Caco-2 (cell line): ENCODE measurements around the gene ADM2. TPM values are rescaled to one million over a fixed set of nuclear protein-coding genes. Genes with fewer than 3 reads are reported as not detected.
A peak's percentile ranks its signal among the peaks of the same experiment; 100 is the strongest.

Experiments used
- BruUV-seq: library from RNA; stranded (reverse); fragments of 400-500 nt; replicated peaks from 2 replicates; lab custom pipeline; 2021; lab: Mats Ljungman, UMichigan
- CTCF ChIA-PET: fragments of 300-600 bp; sonication (Branson Sonifier 250); formaldehyde crosslinking; loops from one replicate; lab custom pipeline; 2022; ENCODE audit warnings: antibody characterized with exemption; lab: Charles Lee
- POLR2A ChIA-PET: fragments of 300-600 bp; sonication (Branson Sonifier 250); formaldehyde crosslinking; loops from one replicate; lab custom pipeline; 2022; ENCODE audit warnings: antibody characterized with exemption; lab: Charles Lee
- DNase-seq, 2 experiments: peaks; one replicate each; pipeline versions ENCODE4 v3.0.0 to v3.0.0-alpha.2; 2020 to 2022
- H3K27me3 ChIP-seq: replicated peaks from 2 replicates; pipeline ENCODE4 v1.6.0; 2011; ENCODE audit warnings: low read length; ENCODE audit not compliant: control insufficient read depth, insufficient read depth
- H3K36me3 ChIP-seq: 2 replicates; pipeline ENCODE4 v1.5.1; 2011; ENCODE audit warnings: low read length; ENCODE audit not compliant: control insufficient read depth, insufficient read depth
- H3K4me1 ChIP-seq: fragments of 250-450 bp; sonication (Bioruptor Pico); 2 replicates; pipeline ENCODE4 v1.5.1; 2020; ENCODE audit warnings: mild to moderate bottlenecking
- H3K4me3 ChIP-seq: 2 replicates; pipeline ENCODE4 v1.5.1; 2011; ENCODE audit warnings: low read depth, mild to moderate bottlenecking, control low read depth, low read length
- H3K9me3 ChIP-seq: fragments of 250-450 bp; sonication (Bioruptor Pico); 2 replicates; pipeline ENCODE4 v1.5.1; 2020; ENCODE audit warnings: mild to moderate bottlenecking, moderate library complexity
- H3K27ac Mint-ChIP-seq: one replicate; pipeline ENCODE4 v1.8.0; 2022; ENCODE audit warnings: mixed read lengths; ENCODE audit not compliant: unreplicated experiment
- H3K27me3 Mint-ChIP-seq: one replicate; pipeline ENCODE4 v1.8.0; 2022; ENCODE audit warnings: mixed read lengths; ENCODE audit not compliant: insufficient read depth, unreplicated experiment
- H3K36me3 Mint-ChIP-seq: one replicate; pipeline ENCODE4 v1.8.0; 2022; ENCODE audit warnings: mild to moderate bottlenecking, mixed read lengths; ENCODE audit not compliant: insufficient read depth, unreplicated experiment
- H3K4me1 Mint-ChIP-seq: one replicate; pipeline ENCODE4 v1.8.0; 2022; ENCODE audit warnings: low read depth, mixed read lengths; ENCODE audit not compliant: unreplicated experiment
- H3K4me3 Mint-ChIP-seq: one replicate; pipeline ENCODE4 v1.8.0; 2022; ENCODE audit warnings: mild to moderate bottlenecking, moderate library complexity, mixed read lengths; ENCODE audit not compliant: unreplicated experiment
- H3K9me3 Mint-ChIP-seq: one replicate; pipeline ENCODE4 v1.8.0; 2022; ENCODE audit warnings: mixed read lengths; ENCODE audit not compliant: unreplicated experiment
- CTCF ChIP-seq, 2 experiments: fragments of 200-600 bp in 1 of 2; IDR thresholded peaks; 1 replicate in 1 of 2; 2 replicates in 1 of 2; pipeline versions ENCODE4 v1.5.1 to v1.8.0; 2011 to 2022; ENCODE audit warnings: antibody characterized with exemption in 1 of 2, control low read depth in 1 of 2, inconsistent platforms in 1 of 2, low read depth in 1 of 2, low read length in 1 of 2, mild to moderate bottlenecking in 1 of 2, moderate library complexity in 1 of 2; ENCODE audit not compliant: insufficient read depth in 1 of 2, severe bottlenecking in 1 of 2, unreplicated experiment in 1 of 2
- intact Hi-C: fragments of 100-400 bp; cut with micrococcal nuclease; formaldehyde crosslinking; loops from one replicate; pipeline ENCODE4 v1.10.0; 2022; ENCODE audit not compliant: unreplicated experiment
- total RNA-seq: library from RNA; stranded (reverse); gene quantifications from 2 replicates; pipeline ENCODE4 v1.2.3, GENCODE V29; 2022

The ADM2 gene
- total RNA-seq, 1 experiment from 2014 or later, result 30.5 TPM

GRCh38 chr22:50470491-50470890, 10.9 kb upstream of the ADM2 start:
- Mint-ChIP-seq H3K27me3 (no peaks in the 10 kb centered on the region), H3K36me3 (peaks cover 7% of the 10 kb centered on the region), H3K9me3 (no peaks in the 10 kb centered on the region), H3K27ac (peak overlapping the region; percentile 20), H3K4me3 (no peak overlapping the region), H3K4me1 (peaks cover 18% of the 10 kb centered on the region)
- intact Hi-C loops, result no loop called here
- Histone ChIP-seq H3K4me3 (no peak overlapping the region), H3K36me3 (peaks cover 8% of the 10 kb centered on the region), H3K27me3 (no peaks in the 10 kb centered on the region), H3K4me1 (peaks cover 41% of the 10 kb centered on the region), H3K9me3 (no peaks in the 10 kb centered on the region)
- no peak for TF ChIP-seq CTCF (IDR thresholded peaks at IDR 0.05; ENCODE audit: insufficient read depth in 1 of 2, low read depth in 1 of 2, low read length in 1 of 2, severe bottlenecking in 1 of 2, unreplicated experiment in 1 of 2)
- no peak for DNase-seq
- no TSS peak for BruUV-seq
- ChIA-PET POLR2A (no interaction called here), CTCF (no interaction called here)

GRCh38 chr22:50471197-50471847, 10.0 kb upstream of the ADM2 start:
- Histone ChIP-seq H3K9me3 (no peaks in the 10 kb centered on the region), H3K36me3 (peaks cover 8% of the 10 kb centered on the region), H3K27me3 (no peaks in the 10 kb centered on the region), H3K4me3 (no peak overlapping the region), H3K4me1 (peaks cover 41% of the 10 kb centered on the region)
- H3K4me3 Mint-ChIP-seq, result no peak overlapping the region
- intact Hi-C loops, result no loop called here
- no TSS peak for BruUV-seq
- peaks cover 4% of the 10 kb centered on the region for H3K36me3 Mint-ChIP-seq
- no peaks in the 10 kb centered on the region for H3K27me3 Mint-ChIP-seq
- H3K4me1 Mint-ChIP-seq, result peaks cover 18% of the 10 kb centered on the region
- peak overlapping the region; percentile 22 for H3K27ac Mint-ChIP-seq
- no peaks in the 10 kb centered on the region for H3K9me3 Mint-ChIP-seq
- TF ChIP-seq CTCF (IDR thresholded peaks at IDR 0.05; ENCODE audit: insufficient read depth in 1 of 2, low read depth in 1 of 2, low read length in 1 of 2, severe bottlenecking in 1 of 2, unreplicated experiment in 1 of 2), result no peak
- DNase-seq, result no peak
- ChIA-PET CTCF (no interaction called here), POLR2A (no interaction called here)

GRCh38 chr22:50471962-50472361, 9.4 kb upstream of the ADM2 start:
- no TSS peak for BruUV-seq
- intact Hi-C loops, result no loop called here
- POLR2A ChIA-PET, result no interaction called here
- no peak for TF ChIP-seq CTCF (IDR thresholded peaks at IDR 0.05; ENCODE audit: insufficient read depth in 1 of 2, low read depth in 1 of 2, low read length in 1 of 2, severe bottlenecking in 1 of 2, unreplicated experiment in 1 of 2)
- peaks cover 20% of the 10 kb centered on the region for H3K4me1 Mint-ChIP-seq
- CTCF ChIA-PET, result interaction anchor here (0.8 kb wide), 1 partner anchor 26 kb away, joined by 3 read pairs; no protein-coding TSS in a partner anchor
- no peak overlapping the region for H3K4me3 Mint-ChIP-seq
- H3K36me3 ChIP-seq, result peaks cover 8% of the 10 kb centered on the region
- no peaks in the 10 kb centered on the region for H3K36me3 Mint-ChIP-seq
- H3K4me3 ChIP-seq, result no peak overlapping the region
- H3K9me3 ChIP-seq, result no peaks in the 10 kb centered on the region
- H3K27me3 ChIP-seq, result no peaks in the 10 kb centered on the region
- no peaks in the 10 kb centered on the region for H3K27me3 Mint-ChIP-seq
- peaks cover 41% of the 10 kb centered on the region for H3K4me1 ChIP-seq
- no peaks in the 10 kb centered on the region for H3K9me3 Mint-ChIP-seq
- H3K27ac Mint-ChIP-seq, result peak overlapping the region; percentile 22
- no peak for DNase-seq
